CD14-positive monocyte (primary cell): ENCODE measurements around the gene ATG10. TPM values are rescaled to one million over a fixed set of nuclear protein-coding genes. Genes with fewer than 3 reads are reported as not detected.

Experiments
- DNase-seq, 3 donors: peaks; one replicate each; pipeline ENCODE4 v3.0.0-alpha.2; 2011 to 2022
- H2AFZ ChIP-seq: 2 replicates; pipeline ENCODE4 v1.6.0; 2012; ENCODE audit warnings: mild to moderate bottlenecking, low read depth, low read length, inconsistent platforms; ENCODE audit not compliant: insufficient read depth, poor library complexity, severe bottlenecking
- H3K27ac ChIP-seq, 2 donors: 1 replicate in 1 of 2; 2 replicates in 1 of 2; pipeline ENCODE4 v1.5.1; 2012 to 2013; ENCODE audit warnings: low read length in 2 of 2, control low read depth in 1 of 2, inconsistent platforms in 1 of 2, low read depth in 1 of 2, mild to moderate bottlenecking in 1 of 2
- H3K27me3 ChIP-seq, 2 donors: one replicate each; pipeline versions ENCODE4 v1.6.0 to v1.6.1; 2011 to 2013; ENCODE audit warnings: low read length in 2 of 2; ENCODE audit not compliant: control insufficient read depth in 2 of 2, insufficient read depth in 2 of 2
- H3K36me3 ChIP-seq, 2 donors: replicated peaks in 1 of 2; 1 replicate in 1 of 2; 2 replicates in 1 of 2; pipeline versions ENCODE4 v1.5.1 to v1.6.1; 2012 to 2013; ENCODE audit warnings: low read length in 2 of 2, control low read depth in 1 of 2, inconsistent platforms in 1 of 2, mild to moderate bottlenecking in 1 of 2; ENCODE audit not compliant: insufficient read depth in 2 of 2, control insufficient read depth in 1 of 2
- H3K4me1 ChIP-seq, 2 donors: 1 replicate in 1 of 2; 2 replicates in 1 of 2; pipeline versions ENCODE4 v1.5.1 to v1.6.1; 2012 to 2013; ENCODE audit warnings: low read length in 2 of 2, control low read depth in 1 of 2, inconsistent platforms in 1 of 2, mild to moderate bottlenecking in 1 of 2, moderate library complexity in 1 of 2; ENCODE audit not compliant: insufficient read depth in 2 of 2, control insufficient read depth in 1 of 2
- H3K4me2 ChIP-seq: replicated peaks from 2 replicates; pipeline ENCODE3; 2012; ENCODE audit warnings: low read length, moderate library complexity, mild to moderate bottlenecking; ENCODE audit not compliant: poor library complexity, severe bottlenecking; ENCODE audit errors: extremely low read depth
- H3K4me3 ChIP-seq, 3 experiments: fragments of 200-600 bp in 1 of 3; sonication (generic) in 1 of 3; replicated peaks in 1 of 3; 1 replicate in 2 of 3; 2 replicates in 1 of 3; pipeline ENCODE4 v1.5.1; 2011 to 2013; ENCODE audit warnings: low read length in 3 of 3, mild to moderate bottlenecking in 3 of 3, control low read depth in 2 of 3, low read depth in 2 of 3, inconsistent platforms in 1 of 3, moderate library complexity in 1 of 3
- H3K79me2 ChIP-seq: 2 replicates; pipeline ENCODE4 v1.6.0; 2012; ENCODE audit warnings: mild to moderate bottlenecking, control low read depth, inconsistent platforms, low read length, moderate library complexity; ENCODE audit not compliant: insufficient read depth
- H3K9ac ChIP-seq: 2 replicates; pipeline ENCODE4 v1.6.0; 2017; ENCODE audit warnings: low read length, mild to moderate bottlenecking; ENCODE audit not compliant: insufficient read depth, poor library complexity, severe bottlenecking
- H3K9me3 ChIP-seq, 2 donors: replicated peaks in 1 of 2; 1 replicate in 1 of 2; 2 replicates in 1 of 2; pipeline versions ENCODE4 v1.5.1 to v1.6.1; 2012 to 2013; ENCODE audit warnings: low read length in 2 of 2, control low read depth in 1 of 2; ENCODE audit not compliant: control insufficient read depth in 1 of 2, insufficient read depth in 1 of 2
- H4K20me1 ChIP-seq: 2 replicates; pipeline ENCODE4 v1.6.0; 2012; ENCODE audit warnings: mild to moderate bottlenecking, low read length, control low read depth, moderate library complexity; ENCODE audit not compliant: insufficient read depth
- H3K27ac Mint-ChIP-seq, 7 donors: one replicate each; pipeline ENCODE4 v1.8.0; 2020; ENCODE audit warnings: mild to moderate bottlenecking in 7 of 7, mixed read lengths in 7 of 7, moderate library complexity in 6 of 7, inconsistent platforms in 2 of 7
- H3K27me3 Mint-ChIP-seq, 3 donors: one replicate each; pipeline ENCODE4 v1.8.0; 2021 to 2022; ENCODE audit warnings: low read depth in 3 of 3, mild to moderate bottlenecking in 3 of 3, mixed read lengths in 3 of 3, moderate library complexity in 3 of 3, inconsistent platforms in 1 of 3
- H3K36me3 Mint-ChIP-seq, 2 donors: one replicate each; pipeline ENCODE4 v1.8.0; 2020; ENCODE audit warnings: mixed read lengths in 2 of 2, inconsistent platforms in 1 of 2, mild to moderate bottlenecking in 1 of 2
- H3K4me1 Mint-ChIP-seq: one replicate; pipeline ENCODE4 v1.8.0; 2020; ENCODE audit warnings: mild to moderate bottlenecking, mixed read lengths
- H3K4me3 Mint-ChIP-seq, 2 donors: one replicate each; pipeline ENCODE4 v1.8.0; 2020; ENCODE audit warnings: mild to moderate bottlenecking in 2 of 2, mixed read lengths in 2 of 2, moderate library complexity in 1 of 2
- H3K9me3 Mint-ChIP-seq, 7 donors: one replicate each; pipeline ENCODE4 v1.8.0; 2020 to 2022; ENCODE audit warnings: mixed read lengths in 7 of 7, mild to moderate bottlenecking in 6 of 7, moderate library complexity in 6 of 7, inconsistent platforms in 2 of 7
- CTCF ChIP-seq: fragments of 200-600 bp; IDR thresholded peaks from one replicate; pipeline ENCODE4 v1.8.0; 2022; ENCODE audit warnings: antibody characterized with exemption, mild to moderate bottlenecking
- WGBS: methylation state at CpG from one replicate; pipeline ENCODE4 v1.1.5; 2013; ENCODE audit warnings: missing lambda C conversion rate; ENCODE audit not compliant: insufficient coverage; 5-methylcytosine and 5-hydroxymethylcytosine counted together
- intact Hi-C, 2 donors: fragments of 100-400 bp; cut with micrococcal nuclease; formaldehyde crosslinking; loops; one replicate each; pipeline versions ENCODE4 v1.15.0 to v1.15.1; 2023
- polyA plus RNA-seq, 3 donors: library from polyadenylated mRNA; depleted of rRNA in 1 of 3; unstranded in 2 of 3; stranded (reverse) in 1 of 3; fragments of 300-500 nt in 2 of 3; fragments of >200 nt in 1 of 3; fragmentation: Illumina TruSeq in 2 of 3; gene quantifications; 1 replicate in 2 of 3; 2 replicates in 1 of 3; pipeline ENCODE4 v1.2.3, GENCODE V29; 2012 to 2021

The ATG10 gene
- polyA plus RNA-seq, 3 donors: 2.1 to 7.9 (median 5.6) TPM

GRCh38 chr5:82252744-82253143 is 280.9 kb downstream of the ATG10 start:
- H3K27ac ChIP-seq: no peak overlapping the region
- H2AFZ ChIP-seq: no peak overlapping the region
- no peak for TF ChIP-seq CTCF
- H4K20me1 ChIP-seq: no peaks in the 10 kb centered on the region
- Mint-ChIP-seq H3K27me3 (no peaks in the 10 kb centered on the region), H3K27ac (no peak overlapping the region), H3K36me3 (peaks cover 12 to 20% of the 10 kb centered on the region in 2 donors), H3K9me3 (peaks cover 1 to 7% (median 4%) of the 10 kb centered on the region in 7 donors), H3K4me3 (no peak overlapping the region), H3K4me1 (peaks cover 5% of the 10 kb centered on the region)
- no peak overlapping the region for H3K4me3 ChIP-seq
- no peak overlapping the region for H3K9ac ChIP-seq
- no peaks in the 10 kb centered on the region for H3K4me1 ChIP-seq
- H3K36me3 ChIP-seq: peaks cover 0 to 6% of the 10 kb centered on the region in 2 donors
- intact Hi-C loops: no loop called here
- H3K79me2 ChIP-seq: no peaks in the 10 kb centered on the region
- no peak for DNase-seq
- H3K9me3 ChIP-seq: peaks cover 3% of the 10 kb centered on the region in 2 donors
- H3K27me3 ChIP-seq: no peaks in the 10 kb centered on the region
- no peak overlapping the region for H3K4me2 ChIP-seq

GRCh38 chr5:82255844-82256243 is 284.0 kb downstream of the ATG10 start:
- intact Hi-C loops: no loop called here
- no peak overlapping the region for H2AFZ ChIP-seq
- no peak overlapping the region for H3K9ac ChIP-seq
- no peak overlapping the region for H3K27ac ChIP-seq
- H3K36me3 ChIP-seq: peaks cover 0 to 6% of the 10 kb centered on the region in 2 donors
- H3K9me3 ChIP-seq: no peaks in the 10 kb centered on the region
- Mint-ChIP-seq H3K36me3 (peaks cover 12 to 22% of the 10 kb centered on the region in 2 donors), H3K27me3 (no peaks in the 10 kb centered on the region), H3K4me1 (peaks cover 7% of the 10 kb centered on the region), H3K9me3 (no peaks in the 10 kb centered on the region), H3K4me3 (no peak overlapping the region), H3K27ac (no peak overlapping the region)
- no peaks in the 10 kb centered on the region for H4K20me1 ChIP-seq
- no peaks in the 10 kb centered on the region for H3K4me1 ChIP-seq
- no peak for DNase-seq
- no peak for TF ChIP-seq CTCF
- no peak overlapping the region for H3K4me2 ChIP-seq
- WGBS: no CpG with 5 or more reads among the region's 1 CpG
- no peak overlapping the region for H3K4me3 ChIP-seq
- H3K79me2 ChIP-seq: no peaks in the 10 kb centered on the region
- H3K27me3 ChIP-seq: no peaks in the 10 kb centered on the region
